GM21786 (cell line): ENCODE results near the gene SDK2.

Experiments
- ATAC-seq: cut with Tn5 transposase; IDR thresholded peaks from one replicate; pipeline ENCODE4 v1.9.1; 2021; ENCODE audit not compliant: unreplicated experiment

The SDK2 gene

GRCh38 chr17:73536700-73537605 is 107.3 kb downstream of the SDK2 start:
- no peak for ATAC-seq

GRCh38 chr17:73535746-73536145 is 108.5 kb downstream of the SDK2 start:
- no peak for ATAC-seq

GRCh38 chr17:73534209-73534909 is 109.9 kb downstream of the SDK2 start:
- no peak for ATAC-seq

DNA sequence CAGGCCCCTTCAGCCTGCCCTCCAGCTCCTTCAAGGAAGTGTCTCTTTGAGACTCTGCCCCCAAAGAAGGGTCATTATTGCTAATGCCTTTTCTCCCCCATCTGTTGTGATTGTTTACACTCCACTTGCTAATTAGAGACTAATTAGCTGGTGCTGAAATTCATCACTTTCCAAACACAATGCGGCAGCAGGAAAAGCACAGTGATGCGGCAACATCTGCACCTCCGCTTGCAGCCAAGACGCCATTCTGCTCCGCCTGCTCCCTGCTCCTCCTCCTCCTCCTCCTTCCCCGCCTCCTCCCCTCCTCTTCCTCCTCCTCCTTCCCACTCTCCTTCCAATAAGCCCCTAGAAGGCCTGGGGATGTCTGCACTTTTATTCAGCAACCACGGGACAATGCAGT is 110.5 kb downstream of the SDK2 start:
- no peak for ATAC-seq

- no peak for ATAC-seq
Observed at GRCh38 chr17:73533127-73533526, 111.1 kb downstream of the SDK2 start.

DNA sequence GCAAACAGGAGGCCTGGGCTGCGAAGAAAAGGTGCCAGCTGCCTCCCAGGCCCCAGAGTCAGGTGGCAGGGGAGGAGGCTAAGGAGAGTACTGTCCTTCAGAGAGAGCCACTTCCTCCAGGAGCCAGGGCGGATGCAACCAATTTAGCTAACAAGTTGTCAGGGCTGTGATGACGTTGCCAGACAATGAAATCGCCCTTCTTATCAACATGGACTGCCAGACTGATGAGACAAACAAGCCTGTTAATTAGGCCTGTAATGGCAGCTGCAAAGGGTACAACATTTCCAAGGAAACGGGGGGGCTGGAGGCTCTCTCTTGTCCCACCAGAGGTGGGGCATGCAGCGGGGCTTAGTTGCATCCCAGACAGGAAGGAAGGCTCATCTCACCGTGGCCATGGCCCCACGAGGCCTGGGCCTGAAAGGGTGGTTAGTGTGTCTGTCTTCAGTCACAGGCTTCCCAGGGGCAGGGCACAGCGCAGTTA is 111.8 kb downstream of the SDK2 start:
- no peak for ATAC-seq

GRCh38 chr17:73531158-73531557 is 113.1 kb downstream of the SDK2 start:
- ATAC-seq, result no peak

DNA sequence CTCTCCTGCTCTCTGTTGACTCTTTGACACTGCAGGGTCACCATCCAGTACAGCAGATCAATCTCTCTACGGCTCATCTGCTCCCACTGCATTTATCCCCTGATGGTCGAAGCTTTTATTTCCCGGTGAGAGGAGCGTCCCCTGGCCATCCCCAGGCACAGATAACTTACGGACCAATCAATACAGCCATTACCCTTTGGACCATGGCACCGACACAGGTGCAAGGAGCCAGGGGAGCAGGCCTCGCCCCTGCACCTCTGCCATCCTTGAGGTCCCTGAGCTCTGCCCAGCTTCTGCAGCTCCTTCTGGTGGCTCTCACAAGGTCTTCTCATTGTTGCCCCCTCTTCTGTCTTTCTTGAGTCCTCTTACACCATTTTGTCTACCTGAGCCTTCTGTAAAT is 115.6 kb downstream of the SDK2 start:
- no peak for ATAC-seq

- no peak for ATAC-seq
Observed at GRCh38 chr17:73526952-73527351, 117.3 kb downstream of the SDK2 start.

DNA sequence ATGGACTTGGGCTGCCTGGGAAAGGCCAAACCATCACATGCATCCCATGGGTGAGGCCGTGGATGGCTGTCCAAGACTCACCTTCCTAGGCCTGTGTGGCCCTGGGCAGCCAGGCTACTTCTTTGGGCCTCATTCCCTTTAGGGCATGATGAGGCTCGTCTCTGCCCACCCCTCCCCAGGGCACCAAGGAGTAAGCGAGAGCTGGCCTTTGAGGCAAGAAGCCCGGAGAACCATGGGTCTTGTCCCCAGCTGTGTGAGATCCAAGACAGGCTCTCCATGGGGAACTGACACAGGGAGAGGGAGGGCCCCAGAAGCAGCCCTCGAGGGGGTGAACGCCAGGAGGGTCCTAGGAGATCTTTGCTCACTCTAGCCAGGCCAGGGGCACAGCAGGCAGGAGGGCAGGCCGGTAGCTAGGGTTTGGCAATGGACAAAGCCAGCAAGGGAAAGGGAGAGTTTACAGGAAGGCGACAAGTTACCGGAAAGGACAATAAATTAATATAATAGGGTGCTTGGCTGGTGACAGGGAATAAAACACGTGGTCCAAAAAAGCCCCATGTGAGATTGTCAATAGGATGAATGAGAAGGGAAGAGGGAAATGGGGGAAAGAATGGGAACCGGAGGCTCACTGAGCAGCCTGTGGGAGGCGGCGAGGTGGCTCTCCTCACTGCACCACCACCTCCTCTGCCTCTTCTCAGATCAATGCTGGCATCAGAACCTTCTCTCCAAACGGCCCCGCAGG is 119.1 kb downstream of the SDK2 start:
- no peak for ATAC-seq

GRCh38 chr17:73522696-73523095 is 121.5 kb downstream of the SDK2 start:
- no peak for ATAC-seq

- no peak for ATAC-seq
Observed at GRCh38 chr17:73522107-73522506, 122.1 kb downstream of the SDK2 start.

DNA sequence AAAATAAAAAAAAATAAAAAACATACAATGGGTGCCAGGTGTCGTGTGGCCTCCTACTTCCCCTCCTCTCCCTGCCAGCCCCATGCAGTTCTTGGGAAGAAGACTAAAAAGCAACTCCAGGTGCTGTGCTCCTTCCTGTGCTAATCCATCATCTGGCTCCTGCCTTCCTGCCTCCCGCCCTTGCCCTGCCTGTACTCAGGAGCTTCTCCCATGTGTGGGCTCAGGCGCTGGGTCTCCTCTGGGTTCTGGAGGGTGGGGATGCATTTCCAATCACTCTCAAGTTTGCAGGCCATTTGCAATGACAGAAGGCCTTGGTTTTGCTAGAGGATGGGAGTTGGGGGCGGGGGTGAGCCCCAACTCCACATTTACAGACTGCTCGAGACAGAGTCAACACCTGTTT is 122.9 kb downstream of the SDK2 start:
- no peak for ATAC-seq

DNA sequence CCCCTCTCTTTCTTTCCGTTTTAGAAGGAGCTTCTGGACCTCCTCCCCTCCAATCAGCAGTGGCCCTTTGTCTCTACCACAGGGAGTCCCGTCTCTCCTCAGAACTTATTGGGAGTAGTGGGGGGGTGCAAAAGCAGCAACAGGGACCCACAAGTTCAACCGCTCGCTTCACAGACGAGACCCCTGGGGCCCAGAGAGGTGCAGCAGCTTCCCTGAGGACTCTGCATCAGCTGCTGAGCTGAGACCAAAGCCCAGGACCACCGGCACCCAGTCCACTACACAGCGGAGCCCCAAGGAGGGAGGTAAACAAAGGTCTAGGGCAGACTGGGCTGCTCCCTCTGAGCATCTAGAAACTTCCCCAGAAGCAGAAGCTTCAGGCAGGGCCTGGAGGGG is 123.9 kb downstream of the SDK2 start:
- no peak for ATAC-seq

DNA sequence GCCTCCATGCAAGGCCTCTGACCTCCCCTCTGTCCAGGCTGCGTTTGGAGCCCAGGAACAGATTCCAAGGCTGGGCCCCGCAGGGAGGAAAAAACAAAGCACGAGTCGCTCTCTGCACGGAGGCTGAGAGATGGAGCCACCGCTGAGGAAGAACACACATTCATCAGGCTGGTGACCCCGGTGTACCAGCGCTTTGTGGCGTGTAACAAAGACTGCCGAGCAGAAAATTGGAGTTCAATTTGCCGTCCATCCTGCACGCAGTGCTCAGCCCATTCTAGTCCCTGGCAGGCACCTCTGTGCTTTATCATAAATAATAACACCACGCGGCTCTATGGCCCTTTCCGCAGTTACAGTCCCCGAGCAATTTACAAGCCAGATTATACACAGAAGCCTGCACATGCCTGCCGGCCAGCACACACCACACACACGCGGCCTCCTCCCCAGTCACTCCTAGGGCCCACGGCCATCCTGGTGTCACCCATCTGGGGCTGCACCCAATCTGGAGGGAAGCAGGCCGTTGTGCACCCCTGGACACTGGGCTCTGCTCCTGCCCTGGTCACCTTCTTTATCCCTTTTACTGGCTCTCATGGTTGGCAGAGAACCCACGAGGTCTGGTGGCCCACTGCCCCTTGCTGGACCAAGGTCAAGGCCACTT is 124.4 kb downstream of the SDK2 start:
- ATAC-seq, result no peak

GRCh38 chr17:73519011-73519410 is 125.2 kb downstream of the SDK2 start:
- ATAC-seq, result no peak

DNA sequence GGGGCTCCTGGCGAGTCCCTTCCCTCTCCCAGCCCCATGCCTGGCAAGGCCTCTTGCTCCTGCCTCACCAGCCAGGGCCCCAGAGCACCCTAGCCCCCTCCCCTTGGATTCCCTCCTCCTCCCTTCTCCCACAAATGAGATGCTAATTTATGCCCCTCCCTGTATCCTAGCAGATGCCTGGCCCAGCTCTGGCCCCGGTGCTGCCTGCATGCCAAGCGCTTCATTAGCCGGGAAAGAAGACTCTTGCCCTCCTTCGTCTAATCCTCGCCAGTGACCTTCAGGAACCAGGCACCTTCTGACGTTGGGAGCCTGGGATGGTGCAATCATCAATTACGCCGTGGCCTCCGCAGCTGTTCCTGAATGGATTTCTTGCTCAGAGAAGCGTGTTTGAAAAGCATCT is 127.8 kb downstream of the SDK2 start:
- ATAC-seq, result no peak

- ATAC-seq, result no peak
Observed at GRCh38 chr17:73514146-73514863, 129.9 kb downstream of the SDK2 start.

DNA sequence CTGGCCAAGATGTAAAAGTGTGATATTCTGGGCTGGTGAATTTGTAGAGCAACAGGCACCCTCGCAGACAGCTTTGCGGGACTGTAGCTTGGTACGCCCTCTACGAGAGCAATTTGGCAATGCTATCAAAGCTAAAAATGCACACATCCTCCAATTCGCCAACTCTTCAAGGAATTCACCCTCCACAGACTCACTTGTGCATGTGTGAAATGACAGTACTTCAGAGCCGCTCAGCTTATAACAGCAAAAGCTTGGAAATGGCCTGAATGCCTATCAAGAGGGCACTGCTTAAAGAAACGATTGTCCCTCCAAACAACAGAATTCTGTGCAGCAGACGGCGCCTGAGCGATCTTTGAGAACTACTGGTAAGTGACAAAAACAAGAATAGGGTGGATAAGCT is 130.8 kb downstream of the SDK2 start:
- no peak for ATAC-seq

- ATAC-seq, result no peak
Observed at GRCh38 chr17:73511719-73512115, 132.5 kb downstream of the SDK2 start.
